ENCODE results near the gene ELAVL2.

Gene ELAVL2

DNA sequence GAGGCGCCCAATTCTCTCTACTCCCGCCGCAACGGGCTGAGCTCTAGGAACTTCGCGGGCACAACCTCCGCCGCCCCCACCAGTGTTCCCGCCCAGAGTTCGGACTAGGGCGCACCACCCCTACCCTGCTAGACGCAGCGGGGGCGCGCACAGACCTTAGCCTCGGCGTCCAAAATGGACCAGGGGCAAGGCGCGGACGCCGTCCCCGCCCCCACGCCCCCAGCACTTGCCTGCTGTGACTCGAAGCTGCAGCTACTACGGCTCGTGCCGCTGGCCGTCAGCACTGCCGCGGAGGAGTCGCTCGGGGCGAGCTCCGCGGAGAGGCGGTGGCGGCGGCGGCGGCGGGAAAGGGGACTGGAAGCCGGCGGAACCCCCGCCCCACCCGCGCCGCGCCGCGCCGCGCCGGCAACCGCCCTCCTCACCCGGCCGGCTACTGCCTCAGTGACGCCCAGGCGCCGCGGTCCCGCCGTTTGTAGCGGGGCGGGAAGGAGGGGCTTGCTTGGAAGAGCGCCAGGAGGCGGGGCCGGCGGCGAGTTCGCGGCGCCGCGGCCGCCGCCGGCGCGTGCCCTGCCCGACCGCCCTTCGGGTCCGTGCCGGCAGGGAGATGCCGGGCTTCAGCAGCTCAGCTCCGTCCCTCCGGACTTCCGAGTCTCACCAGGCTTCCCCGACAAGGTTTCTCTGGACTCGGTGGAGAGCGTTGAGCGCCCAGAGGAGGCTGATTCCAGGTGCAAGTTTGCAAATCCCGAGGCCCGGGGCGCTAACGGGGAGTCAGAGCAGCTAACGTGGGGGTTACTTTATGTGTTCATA lies 4.5 kb downstream of the ELAVL2 start:
- no peak for DNase-seq

DNA sequence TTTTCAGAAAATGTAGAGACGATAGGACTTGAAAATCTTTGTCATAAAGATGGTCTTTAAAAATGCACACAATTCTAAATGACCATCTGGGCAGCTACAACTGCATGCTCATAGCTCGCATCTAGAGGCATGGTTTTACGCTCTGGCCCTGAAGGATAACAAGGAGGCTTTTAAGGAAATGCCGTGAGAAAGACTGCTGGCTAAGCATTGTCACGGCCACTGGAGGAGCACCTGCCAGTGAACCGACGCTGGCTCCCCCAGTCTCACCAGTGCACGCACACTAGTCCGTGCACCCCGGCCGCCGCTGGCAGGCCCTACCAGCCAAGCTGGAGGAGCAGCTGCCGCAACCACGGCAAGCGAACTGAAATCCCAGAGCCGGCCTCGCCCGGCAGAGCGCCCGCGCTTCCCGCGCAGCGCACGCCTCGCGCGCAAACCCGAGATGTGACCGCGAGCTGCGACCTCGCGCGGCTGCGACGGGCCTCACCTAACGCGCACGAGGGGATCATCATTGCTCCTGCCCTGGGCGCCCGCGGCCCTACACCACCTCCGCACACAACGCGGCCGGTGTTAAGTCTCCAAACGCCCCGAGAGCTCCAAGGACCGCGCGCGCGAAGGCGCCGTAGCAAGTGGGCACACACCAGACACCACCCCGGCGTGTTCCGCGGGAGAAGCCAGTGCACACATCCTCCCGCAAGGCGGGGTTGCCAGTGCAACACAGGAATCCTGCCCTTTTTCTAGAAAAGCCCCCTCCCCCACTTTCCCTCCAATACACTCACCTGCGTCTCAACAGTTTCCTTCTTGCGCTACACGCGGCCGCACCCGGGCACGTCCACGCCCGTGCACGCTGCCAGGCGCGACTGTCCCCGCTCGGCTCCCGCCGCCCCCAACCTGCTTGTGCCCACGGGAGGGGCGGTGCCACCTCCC lies 5.3 kb downstream of the ELAVL2 start:
- DNase-seq: no peak

DNA sequence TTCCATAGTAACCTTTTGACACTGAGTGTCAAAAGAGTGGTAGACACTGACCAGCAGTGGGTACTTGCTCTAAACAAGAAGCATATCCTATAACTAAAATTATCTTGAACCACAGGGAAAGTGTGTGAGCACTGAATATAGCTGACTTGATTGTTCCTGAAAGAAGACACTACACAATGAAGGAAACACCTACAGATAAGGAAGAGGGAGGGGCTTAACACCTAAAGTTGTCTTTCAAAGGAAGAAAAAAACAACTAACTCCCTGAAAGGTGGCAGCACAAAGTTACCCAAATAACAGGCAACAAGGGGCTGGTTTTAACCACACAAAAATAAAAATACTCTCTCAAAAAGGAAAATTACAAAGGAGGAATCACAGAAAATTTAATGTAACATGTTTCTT lies 6.6 kb downstream of the ELAVL2 start:
- DNase-seq: no peak

DNA sequence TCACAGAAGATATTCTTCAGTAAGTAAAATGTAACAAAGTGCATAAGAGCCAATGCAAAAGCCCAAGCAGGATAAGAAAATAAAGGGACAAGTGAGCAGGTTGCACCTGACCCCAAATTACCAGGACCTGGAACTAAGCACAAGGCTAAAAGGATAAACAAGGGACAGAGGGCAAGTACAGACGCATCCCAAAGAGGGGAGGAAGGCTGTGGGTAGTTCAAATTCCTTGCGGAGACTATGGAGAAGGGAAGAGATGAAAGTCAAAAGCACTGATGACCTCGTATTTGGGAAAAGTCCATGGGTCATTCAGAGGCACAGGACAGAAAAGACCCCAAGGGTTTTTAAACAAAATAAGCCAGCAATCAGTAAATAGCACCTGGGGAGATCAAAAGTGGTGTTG lies 11.8 kb downstream of the ELAVL2 start:
- DNase-seq: no peak

DNA sequence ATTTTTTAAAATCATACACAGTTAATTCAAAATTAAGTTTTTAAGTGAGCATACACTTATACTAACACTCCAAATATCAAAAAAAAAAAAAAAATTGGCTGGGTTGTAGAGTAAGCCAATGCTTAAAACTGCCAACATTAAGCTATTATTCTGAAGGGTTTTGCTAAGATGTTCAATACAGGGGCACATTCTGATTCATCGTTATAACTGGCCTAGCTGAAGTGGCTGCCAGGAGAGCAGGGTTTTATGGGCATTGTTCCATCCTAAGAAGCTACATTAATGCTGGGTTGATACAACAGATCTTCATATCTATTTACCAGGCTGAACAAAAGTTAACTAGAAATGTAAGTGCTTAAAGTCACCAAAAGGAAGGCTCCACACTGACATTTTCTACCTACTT lies 13.4 kb downstream of the ELAVL2 start:
- DNase-seq: no peak

DNA sequence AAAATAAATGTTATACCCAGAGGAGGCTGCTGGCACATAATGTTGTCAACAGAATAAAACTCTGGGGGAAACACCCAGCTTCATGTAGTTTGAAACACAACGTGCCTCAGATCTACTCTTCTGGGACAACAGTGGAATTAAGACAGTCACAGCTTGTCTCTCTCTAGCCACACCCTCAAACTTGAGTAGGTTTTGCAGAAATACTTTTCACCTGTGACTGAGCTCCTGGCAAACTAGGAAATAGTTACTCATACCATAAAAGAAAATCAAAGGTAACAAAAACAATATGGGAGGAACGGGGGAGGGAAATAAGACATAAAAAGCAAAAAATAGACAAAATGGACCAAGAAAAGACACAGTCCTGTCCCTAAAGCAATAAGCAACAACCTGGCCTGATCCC lies 14.4 kb downstream of the ELAVL2 start:
- no peak for DNase-seq

DNA sequence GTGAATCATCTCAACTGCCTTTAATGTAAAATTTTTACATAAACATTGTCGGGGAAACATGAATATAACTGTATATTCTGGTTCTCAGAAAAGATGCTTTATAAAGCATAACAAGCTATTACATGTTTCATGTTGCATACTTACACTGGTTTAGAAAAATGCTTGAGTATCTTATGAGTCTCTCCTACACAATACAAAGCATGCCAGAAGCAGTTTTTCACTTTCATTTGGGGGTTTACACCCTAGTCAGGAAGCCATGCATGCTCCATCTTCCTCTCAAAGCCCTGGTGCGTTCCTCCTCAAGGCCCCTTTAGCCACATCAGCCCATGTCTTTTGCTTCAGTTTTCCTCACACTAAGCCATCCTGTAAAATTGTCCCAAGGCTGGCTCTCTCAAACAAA lies 22.8 kb downstream of the ELAVL2 start:
- DNase-seq: no peak

DNA sequence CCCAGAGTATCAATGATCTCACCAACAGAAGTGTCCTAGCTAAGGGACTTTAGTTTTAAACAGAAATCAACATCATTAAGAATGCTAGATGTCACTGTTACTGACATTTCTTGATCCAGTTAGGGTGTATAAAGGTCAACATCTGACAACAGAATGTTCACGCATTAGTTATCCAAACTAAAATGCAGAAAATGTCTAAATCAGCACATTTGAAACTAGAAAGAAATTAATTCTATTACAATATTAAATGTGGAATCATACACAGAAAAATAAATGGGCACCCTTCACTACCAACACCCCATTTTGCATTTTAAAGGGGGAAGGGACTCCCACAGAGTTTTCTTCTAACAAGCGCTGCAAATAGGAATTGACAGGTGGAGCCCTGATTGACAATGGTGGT lies 24.5 kb downstream of the ELAVL2 start:
- DNase-seq: no peak

DNA sequence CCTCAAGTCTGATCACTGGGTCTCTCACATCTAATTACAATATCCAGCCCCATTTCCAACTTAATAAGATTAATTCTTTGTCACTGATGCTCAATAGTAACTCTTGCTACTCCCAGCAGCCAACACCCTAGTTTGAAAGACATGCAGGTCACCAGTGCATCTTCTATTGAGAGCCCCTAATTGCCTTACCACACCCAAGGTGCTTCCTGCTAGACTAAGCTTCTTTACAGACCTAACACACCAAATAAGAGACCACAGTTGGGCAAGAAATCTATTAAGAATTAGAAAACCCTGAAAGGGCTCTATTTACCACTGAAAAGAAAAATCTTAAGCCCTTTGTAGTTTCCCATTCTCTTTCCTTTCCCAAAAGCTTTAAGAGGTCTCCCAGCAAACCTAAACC lies 26.5 kb downstream of the ELAVL2 start:
- no peak for DNase-seq

DNA sequence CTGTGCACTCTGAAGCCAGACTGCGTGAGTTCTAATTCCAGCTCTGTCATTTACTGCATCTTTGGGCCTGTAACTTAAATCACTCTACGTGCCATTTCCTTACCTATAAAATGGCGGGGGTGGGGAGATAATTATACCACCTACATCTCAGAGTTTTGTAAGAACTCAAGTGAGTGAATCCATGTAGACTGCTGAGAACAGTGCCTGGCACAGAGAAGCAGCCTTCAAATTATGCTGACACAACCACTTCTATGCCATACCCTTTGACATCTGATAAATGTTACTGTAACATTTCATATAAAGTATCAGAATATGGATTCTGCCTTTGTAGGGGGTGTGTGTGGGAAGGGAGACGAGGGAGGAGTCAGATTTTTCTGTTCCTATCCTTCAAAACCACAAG lies 27.7 kb downstream of the ELAVL2 start:
- DNase-seq: no peak

DNA sequence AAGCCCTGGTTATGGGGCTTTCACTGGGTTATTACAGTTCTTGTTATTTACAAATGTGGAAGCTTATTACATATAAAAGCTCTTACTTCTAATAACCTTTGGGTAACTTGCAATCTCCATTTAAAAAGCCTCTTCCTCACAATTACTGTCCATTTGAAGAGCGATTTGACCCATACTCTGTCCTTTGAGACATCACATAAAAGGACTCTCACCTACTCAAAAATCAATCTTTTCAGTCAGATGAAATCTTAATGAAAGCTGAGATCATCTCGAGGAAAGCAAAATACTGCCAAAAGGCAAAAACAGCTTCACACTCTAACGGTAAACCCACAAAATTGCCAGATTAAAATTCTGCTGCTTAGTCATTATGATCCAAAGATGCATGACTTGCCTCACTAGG lies 29.8 kb downstream of the ELAVL2 start:
- no peak for DNase-seq

DNA sequence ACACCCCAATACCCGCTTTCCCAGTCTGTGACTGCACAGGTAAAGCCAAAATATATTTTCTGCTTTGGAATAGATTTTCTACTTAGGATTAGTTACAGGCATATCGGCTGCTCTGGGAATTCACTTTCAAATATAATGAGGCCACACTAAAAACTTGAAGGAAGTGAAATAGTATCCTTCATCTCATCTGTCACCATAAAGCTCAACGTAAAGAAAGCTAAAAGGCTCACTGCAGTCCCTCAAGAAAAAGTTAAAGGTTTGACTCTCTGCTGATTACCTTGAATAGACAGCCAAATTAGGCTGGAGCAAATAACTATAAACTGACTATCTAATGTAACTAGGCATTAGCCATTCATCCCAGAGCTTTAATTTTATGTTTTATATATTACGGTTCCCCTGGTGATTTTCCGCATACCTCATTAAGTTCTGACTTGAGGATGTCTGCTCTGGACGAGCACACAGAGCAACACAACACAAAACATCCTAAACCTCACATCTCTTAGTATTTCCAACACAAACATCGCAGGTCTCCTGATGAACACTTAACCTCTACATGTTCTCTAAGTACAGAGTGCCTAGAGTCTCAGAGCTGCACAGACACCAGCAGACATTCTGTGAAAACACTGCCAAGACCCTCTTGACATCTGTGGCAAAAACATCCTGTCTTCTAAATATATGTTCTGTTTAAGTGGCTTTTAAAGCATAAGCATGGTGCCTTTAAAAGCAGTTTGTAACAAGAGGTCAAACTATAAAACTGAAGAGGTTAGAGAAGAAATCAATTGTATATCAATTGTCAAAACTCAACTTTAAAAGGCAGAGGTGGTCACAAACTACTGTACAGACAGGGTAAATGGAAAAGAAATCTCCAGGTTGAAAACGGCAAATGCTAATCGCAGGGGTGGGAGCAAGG lies 35.4 kb downstream of the ELAVL2 start:
- no peak for DNase-seq

DNA sequence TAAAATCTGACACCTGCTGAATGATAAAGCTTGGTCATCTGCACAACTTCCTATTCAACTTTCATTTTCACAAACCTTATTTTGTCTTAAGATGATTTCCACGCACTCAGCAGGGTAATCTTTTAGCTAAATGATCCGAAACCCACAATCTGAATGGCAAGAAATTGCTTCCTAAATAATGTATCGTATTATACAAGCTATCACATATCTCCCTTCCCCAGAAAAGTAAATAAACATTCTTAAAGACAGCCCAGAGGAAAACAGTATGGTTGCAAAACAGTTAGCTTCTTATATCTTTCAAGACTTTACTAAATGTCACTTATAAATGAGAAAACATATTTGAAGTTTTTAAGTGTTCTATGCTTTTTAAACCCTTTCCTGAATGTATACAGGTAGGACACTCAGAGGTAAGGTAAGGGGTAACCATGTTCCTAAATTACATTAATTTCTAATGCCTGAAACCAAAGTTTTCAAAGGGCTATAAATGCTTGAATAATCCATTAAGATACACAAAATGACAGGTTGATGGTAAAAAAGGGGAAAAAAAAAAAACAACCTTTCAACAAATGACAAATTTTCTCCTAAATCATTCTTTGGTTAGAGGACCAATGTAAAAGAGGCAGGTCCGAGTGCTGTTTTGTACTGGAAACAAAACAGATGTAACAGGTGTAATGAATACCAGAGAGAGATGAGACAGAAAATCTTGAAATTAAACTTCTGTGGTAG lies 36.3 kb downstream of the ELAVL2 start:
- no peak for DNase-seq

DNA sequence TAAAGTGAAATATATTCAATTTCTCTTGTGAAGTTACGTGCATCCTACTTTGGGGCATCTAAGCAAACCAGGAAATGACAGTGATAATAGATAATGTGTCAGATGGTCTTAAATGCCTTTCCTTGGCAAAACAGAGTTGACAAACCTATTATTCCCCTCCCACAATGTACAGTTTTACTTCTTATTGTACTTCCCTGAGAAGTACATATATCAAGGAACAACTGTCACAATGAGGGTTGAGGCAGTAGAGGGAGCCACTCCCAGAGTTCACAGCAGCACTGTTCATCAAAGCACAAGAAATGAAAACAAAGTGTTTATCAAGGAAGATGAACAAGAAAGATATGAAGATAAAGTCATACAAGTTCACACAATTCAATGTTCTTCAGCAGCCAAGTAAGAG lies 41.1 kb downstream of the ELAVL2 start:
- no peak for DNase-seq

DNA sequence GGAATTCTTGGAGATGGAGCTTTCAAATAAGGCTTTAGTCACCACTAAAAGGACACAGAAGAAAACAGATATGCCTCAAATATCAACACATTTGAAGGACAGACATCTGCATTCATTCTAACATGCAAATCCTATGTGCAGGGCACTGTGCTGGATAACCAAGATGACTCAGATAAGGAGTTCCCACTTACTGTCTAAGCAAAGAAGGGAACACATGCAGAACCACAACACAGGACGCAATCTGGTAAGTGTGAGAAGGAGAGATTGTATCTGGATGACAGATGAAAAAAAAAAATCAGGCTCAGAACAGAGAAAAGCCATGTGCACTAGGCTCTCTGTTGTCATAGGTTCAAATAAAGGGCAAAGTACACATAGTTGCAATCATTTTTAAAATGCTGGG lies 42.5 kb downstream of the ELAVL2 start:
- DNase-seq: no peak

DNA sequence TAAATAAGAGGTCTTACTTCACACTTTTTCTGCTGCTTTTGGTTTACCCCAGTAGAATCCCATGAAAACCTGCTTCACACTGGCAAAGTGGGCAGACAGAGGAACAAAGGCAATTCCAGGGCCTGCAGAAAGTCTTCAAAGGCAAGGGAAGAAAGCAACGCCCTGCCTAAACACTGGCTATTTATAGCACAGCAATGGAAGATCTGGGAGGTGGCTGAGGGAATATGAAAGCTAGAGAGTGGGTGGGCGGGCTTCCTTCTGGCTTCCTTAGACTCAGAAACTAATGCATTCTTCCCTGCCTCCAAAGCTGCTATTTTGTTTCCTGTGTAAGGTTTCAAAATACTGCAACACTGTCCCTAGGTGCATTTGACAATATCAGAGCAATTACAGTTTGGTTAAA lies 46.8 kb downstream of the ELAVL2 start:
- no peak for DNase-seq

DNA sequence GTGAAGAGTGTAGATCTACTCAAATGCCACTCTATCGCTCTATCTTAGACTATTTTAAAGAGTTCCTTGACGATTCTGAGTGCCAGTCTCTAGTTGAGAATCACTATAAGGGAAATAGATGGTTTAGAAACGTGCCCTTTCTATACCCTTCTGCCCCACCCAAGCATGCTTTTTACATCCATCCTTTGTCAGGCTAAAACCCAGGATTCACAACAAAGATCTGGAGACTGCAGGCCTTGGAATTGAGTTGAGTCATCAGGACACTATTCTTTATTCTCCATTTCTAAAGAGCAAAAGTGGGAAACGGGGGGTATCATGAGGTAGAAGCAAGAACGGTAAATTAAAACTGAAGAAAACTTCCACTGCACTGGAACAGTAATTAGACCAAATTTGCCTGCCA lies 48.7 kb downstream of the ELAVL2 start:
- no peak for DNase-seq

DNA sequence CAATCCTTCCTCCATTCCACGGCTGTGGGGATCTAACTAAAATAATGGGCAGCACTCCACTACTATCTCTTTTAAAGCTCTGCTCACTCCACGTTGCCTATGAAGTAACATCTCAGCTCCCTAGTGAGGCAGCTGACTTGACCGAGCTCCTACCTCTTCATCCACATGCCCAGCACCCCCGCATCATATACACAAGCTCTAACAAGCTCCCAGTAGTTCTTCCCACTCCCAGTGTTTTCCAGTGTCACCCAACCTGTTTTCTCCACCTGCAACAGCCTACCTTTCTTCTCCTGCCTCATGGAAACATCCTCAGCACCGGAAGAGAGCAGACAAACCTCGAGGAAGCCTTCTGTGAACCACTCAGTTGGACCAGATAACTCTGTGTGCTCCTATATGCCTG lies 50.5 kb downstream of the ELAVL2 start:
- no peak for DNase-seq

DNA sequence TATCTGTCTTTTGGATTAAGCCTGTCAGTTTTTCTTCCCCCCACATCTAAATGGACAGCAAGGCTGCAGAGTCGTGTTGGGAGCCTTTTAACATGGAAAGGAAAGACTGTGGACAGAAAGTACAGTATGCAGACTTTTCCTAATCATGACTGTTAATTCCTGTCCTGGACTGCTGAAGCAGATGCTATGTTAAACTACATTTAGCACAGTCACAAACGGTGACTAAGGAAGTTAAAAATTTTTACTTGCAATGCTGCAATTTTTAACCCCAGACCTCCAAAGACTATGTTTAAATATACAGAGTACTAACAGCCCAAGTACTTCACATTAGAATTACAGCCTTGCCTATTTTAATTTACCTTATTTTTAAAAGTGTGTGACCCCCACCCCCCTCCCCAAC lies 51.8 kb downstream of the ELAVL2 start:
- DNase-seq: no peak

DNA sequence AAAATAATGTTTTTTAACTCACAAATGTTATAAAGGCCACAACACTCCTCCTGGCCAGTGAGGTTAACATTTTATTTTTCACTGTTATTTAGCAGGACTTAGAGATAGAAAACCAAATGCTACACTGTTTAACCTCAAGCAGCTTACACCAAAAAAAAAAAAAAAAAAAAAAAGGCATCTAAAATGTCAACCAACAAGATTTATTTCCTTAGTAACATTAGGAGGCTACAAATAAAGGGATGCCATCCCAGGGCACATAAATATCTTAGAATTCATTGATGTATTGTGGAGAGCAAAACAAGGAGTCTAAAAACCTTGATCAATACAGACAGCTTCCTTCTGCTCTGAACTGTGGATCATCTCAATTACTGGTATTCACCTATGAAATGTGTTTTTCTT lies 53.7 kb downstream of the ELAVL2 start:
- DNase-seq: no peak

DNA sequence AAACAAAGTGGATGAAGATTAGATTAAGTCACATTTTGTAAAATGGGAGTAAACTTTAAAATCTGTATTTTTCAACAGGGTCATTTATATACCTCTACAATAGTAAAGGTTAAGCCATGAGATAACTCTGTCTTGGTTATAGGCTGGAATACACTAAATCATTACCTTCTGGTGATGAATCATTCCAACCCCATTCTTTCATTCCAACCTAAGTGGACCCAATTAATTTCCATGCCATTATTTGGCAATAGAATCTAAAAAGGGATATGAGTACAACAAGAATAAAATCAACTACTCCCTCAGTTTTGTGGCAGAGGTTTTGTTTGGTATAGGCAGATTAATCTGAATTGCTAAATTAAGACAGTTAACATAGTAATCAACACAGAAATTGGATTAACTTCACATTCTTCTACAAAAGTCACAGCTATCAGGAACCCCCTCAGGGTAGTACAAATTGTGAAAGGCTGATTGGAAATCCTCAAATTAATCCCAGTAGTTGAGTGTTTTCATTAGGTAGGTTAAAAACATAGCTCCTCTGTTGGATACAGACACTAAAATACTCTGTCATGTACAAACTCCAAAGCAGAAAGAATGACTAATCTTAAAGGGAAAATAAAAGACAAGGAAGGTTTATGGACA lies 54.2 kb downstream of the ELAVL2 start:
- DNase-seq: no peak
